Esophagus muscularis mucosa (tissue), 3 donors: ENCODE measurements around the gene PHACTR3.

Experiments used
- CTCF ChIP-seq, 3 experiments: fragments of 200-600 bp in 2 of 3; fragments of 450-650 bp in 1 of 3; sonication (generic) in 2 of 3; IDR thresholded peaks; one replicate each; pipeline ENCODE4 v1.5.1; 2017 to 2019; ENCODE audit warnings: antibody characterized with exemption in 3 of 3, mild to moderate bottlenecking in 2 of 3, moderate library complexity in 1 of 3
- POLR2A ChIP-seq: fragments of 450-650 bp; IDR thresholded peaks from one replicate; pipeline ENCODE4 v1.6.1; 2017; ENCODE audit warnings: antibody characterized with exemption, moderate library complexity, mild to moderate bottlenecking, low read depth
- POLR2AphosphoS5 ChIP-seq, 2 donors: sonication (generic); formaldehyde crosslinking; IDR thresholded peaks; one replicate each; pipeline ENCODE4 v1.6.1; 2017; ENCODE audit warnings: antibody characterized with exemption in 2 of 2

GRCh38 chr20:59703046-59703445 is 98.7 kb downstream of the PHACTR3 start:
- TF ChIP-seq CTCF (IDR thresholded peaks at IDR 0.05) (no peak), POLR2AphosphoS5 (IDR thresholded peaks at IDR 0.05) (no peak), POLR2A (no peak)
